ENCODE data around the gene RLF. TPM values are rescaled to one million over a fixed set of nuclear protein-coding genes. Genes with fewer than 3 reads are reported as not detected.

The RLF gene
- total and polyA plus RNA-seq, 2 of the 8 experiments (the other 6 are each of a cell fraction or from before 2014, with no cell fraction given), result 4.2 to 18.0 TPM

DNA sequence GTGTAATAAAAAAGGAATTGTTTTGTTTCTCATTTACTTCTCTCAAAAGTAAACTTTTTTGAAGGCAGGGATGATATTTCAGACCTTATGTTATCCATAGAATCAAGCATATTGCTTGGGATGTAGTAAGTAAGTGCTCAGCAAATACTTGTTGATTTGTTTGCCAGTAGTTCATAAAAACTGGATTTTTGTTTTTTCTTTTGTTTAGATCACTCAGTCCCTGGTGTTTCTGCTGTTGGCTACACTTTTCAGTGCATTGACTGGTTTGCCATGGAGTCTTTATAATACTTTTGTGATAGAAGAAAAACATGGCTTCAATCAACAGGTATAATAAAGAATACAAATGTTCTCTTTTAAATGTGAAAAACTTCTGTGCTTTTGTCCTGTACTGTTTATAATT lies 107.0 kb downstream of the RLF start:
- ChIA-PET CTCF (ENCODE audit: partially characterized antibody) (interaction anchor here (0.6 kb wide), 2 partner anchors 149 to 235 kb away, joined by 3 to 4 read pairs; no protein-coding TSS in a partner anchor), POLR2A (ENCODE audit: partially characterized antibody) (no interaction called here)
- H3K79me1 ChIP-seq (ENCODE audit: low read depth, low read length), result no peaks in the 10 kb centered on the region
- H3K4me3 ChIP-seq (ENCODE audit: extremely low read depth in 1 of 4, insufficient read depth in 2 of 4, low read depth in 3 of 4, low read length in 4 of 4), result no peak overlapping the region
- no peak overlapping the region for H2BK120ac ChIP-seq (replicated peaks; ENCODE audit: low read depth, low read length)
- FAIRE-seq, result no peak
- H3K56ac ChIP-seq (replicated peaks; ENCODE audit: insufficient read length, low read depth, low read length), result no peak overlapping the region
- no peak overlapping the region for H3K4ac ChIP-seq (replicated peaks; ENCODE audit: insufficient read length, low read depth, low read length)
- H3K9me3 ChIP-seq (ENCODE audit: insufficient read depth in 2 of 2, low read depth in 1 of 2, low read length in 1 of 2), result no peaks in the 10 kb centered on the region
- no peak overlapping the region for H2BK15ac ChIP-seq (ENCODE audit: low read length)
- no peak overlapping the region for H2AK5ac ChIP-seq (ENCODE audit: low read depth, low read length)
- no peak overlapping the region for H4K91ac ChIP-seq (replicated peaks; ENCODE audit: insufficient read length, low read length)
- H2AFZ ChIP-seq (ENCODE audit: low read length), result no peak overlapping the region
- no peaks in the 10 kb centered on the region; the same call in 1 of the 2 replicates for H3K23me2 ChIP-seq (ENCODE audit: low read depth, low read length)
- no peak overlapping the region for H2BK20ac ChIP-seq (ENCODE audit: low read length)
- H3K36me3 ChIP-seq (ENCODE audit: control insufficient read depth in 2 of 4, insufficient read depth in 4 of 4, low read length in 3 of 4), result peaks cover 6 to 55% (median 19%) of the 10 kb centered on the region in 4 experiments; a peak in 7 of 8 replicates
- no peak overlapping the region for H3K14ac ChIP-seq (ENCODE audit: insufficient read length)
- no peaks in the 10 kb centered on the region; a peak in 2 of 4 replicates for H3K79me2 ChIP-seq (ENCODE audit: control insufficient read depth in 1 of 2, insufficient read depth in 2 of 2, low read length in 2 of 2)
- no peaks in the 10 kb centered on the region for H3K4me1 ChIP-seq (replicated peaks in 1 of 4; ENCODE audit: control insufficient read depth in 3 of 4, insufficient read depth in 4 of 4, low read length in 3 of 4)
- H3K27me3 ChIP-seq (replicated peaks in 1 of 4; ENCODE audit: control insufficient read depth in 3 of 4, extremely low read depth in 1 of 4, insufficient read depth in 3 of 4, low read length in 3 of 4), result no peaks in the 10 kb centered on the region
- no peak overlapping the region for H3K18ac ChIP-seq (ENCODE audit: extremely low read depth, low read length)
- no peak overlapping the region for H4K5ac ChIP-seq (ENCODE audit: insufficient read length, low read depth, low read length)
- H2BK12ac ChIP-seq (ENCODE audit: low read depth, low read length), result no peak overlapping the region
- H2BK5ac ChIP-seq (ENCODE audit: low read depth, low read length), result no peak overlapping the region
- DNase-seq (ENCODE audit: low read depth in 1 of 2, low spot score in 2 of 2), result no peak
- H3K9ac ChIP-seq (replicated peaks in 1 of 4; ENCODE audit: extremely low read depth in 1 of 4, low read depth in 3 of 4, low read length in 3 of 4), result no peak overlapping the region
- H3K23ac ChIP-seq (ENCODE audit: insufficient read length), result no peak overlapping the region
- no peak overlapping the region for H3K4me2 ChIP-seq (ENCODE audit: insufficient read depth in 1 of 2, low read depth in 2 of 2, low read length in 2 of 2)
- H3K27ac ChIP-seq (ENCODE audit: low read depth, low read length), result no peak overlapping the region
- peaks cover 1 to 2% of the 10 kb centered on the region in 2 experiments for H4K20me1 ChIP-seq (replicated peaks in 1 of 2; ENCODE audit: control insufficient read depth in 1 of 2, insufficient read depth in 2 of 2, low read length in 2 of 2)
- no peak overlapping the region for H4K8ac ChIP-seq (ENCODE audit: extremely low read depth, insufficient read depth, low read length)
- TF ChIP-seq EGR1 (IDR thresholded peaks at IDR 0.05; ENCODE audit: borderline replicate concordance, low read depth, low read length) (no peak), CBX5 (IDR thresholded peaks at IDR 0.05; ENCODE audit: low read depth, low read length) (no peak), TCF12 (IDR thresholded peaks at IDR 0.05; ENCODE audit: low read depth, low read length) (no peak), RXRA (IDR thresholded peaks at IDR 0.05; ENCODE audit: insufficient read depth, low read depth, low read length) (no peak), RNF2 (IDR thresholded peaks at IDR 0.05; ENCODE audit: borderline replicate concordance, low read depth, low read length, missing control alignments, poor library complexity, severe bottlenecking) (no peak), EZH2 (IDR thresholded peaks at IDR 0.05; ENCODE audit: low read depth, low read length, severe bottlenecking) (no peak), CBX8 (IDR thresholded peaks at IDR 0.05; ENCODE audit: borderline replicate concordance, low read depth, low read length) (no peak), KDM5A (IDR thresholded peaks at IDR 0.05; ENCODE audit: low read length) (no peak), HDAC2 (IDR thresholded peaks at IDR 0.05; ENCODE audit: borderline replicate concordance in 1 of 2, low read depth in 2 of 2, low read length in 2 of 2) (no peak), RAD21 (IDR thresholded peaks at IDR 0.05 in 1 of 2, conservative IDR thresholded peaks at IDR 0.05 in 1 of 2; ENCODE audit: low read depth in 2 of 2, low read length in 2 of 2) (no peak)
- TF ChIP-seq, protein P1, sequence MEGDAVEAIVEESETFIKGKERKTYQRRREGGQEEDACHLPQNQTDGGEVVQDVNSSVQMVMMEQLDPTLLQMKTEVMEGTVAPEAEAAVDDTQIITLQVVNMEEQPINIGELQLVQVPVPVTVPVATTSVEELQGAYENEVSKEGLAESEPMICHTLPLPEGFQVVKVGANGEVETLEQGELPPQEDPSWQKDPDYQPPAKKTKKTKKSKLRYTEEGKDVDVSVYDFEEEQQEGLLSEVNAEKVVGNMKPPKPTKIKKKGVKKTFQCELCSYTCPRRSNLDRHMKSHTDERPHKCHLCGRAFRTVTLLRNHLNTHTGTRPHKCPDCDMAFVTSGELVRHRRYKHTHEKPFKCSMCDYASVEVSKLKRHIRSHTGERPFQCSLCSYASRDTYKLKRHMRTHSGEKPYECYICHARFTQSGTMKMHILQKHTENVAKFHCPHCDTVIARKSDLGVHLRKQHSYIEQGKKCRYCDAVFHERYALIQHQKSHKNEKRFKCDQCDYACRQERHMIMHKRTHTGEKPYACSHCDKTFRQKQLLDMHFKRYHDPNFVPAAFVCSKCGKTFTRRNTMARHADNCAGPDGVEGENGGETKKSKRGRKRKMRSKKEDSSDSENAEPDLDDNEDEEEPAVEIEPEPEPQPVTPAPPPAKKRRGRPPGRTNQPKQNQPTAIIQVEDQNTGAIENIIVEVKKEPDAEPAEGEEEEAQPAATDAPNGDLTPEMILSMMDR (IDR thresholded peaks at IDR 0.05; ENCODE audit: control extremely low read depth in 1 of 3, insufficient read depth in 1 of 3, low read depth in 1 of 3, low read length in 3 of 3), result no peak
